CD4-positive, CD25-positive, alpha-beta regulatory T cell (primary cell): Measurements from ENCODE around the gene ANKRD44. TPM values are rescaled to one million over a fixed set of nuclear protein-coding genes. Genes with fewer than 3 reads are reported as not detected.

ENCODE experiments used
- ATAC-seq, 2 donors: fragments of 150-1000 bp; cut with Tn5 transposase; one replicate each; pipeline ENCODE4 v1.10.0; 2021; ENCODE audit warnings: low read depth in 2 of 2, moderate number of reproducible peaks in 2 of 2, moderate library complexity in 1 of 2
- DNase-seq, 3 donors: peaks; one replicate each; pipeline versions ENCODE4 v3.0.0 to v3.0.0-alpha.2; 2012 to 2022; ENCODE audit warnings: mixed read lengths in 1 of 3
- H3K27ac ChIP-seq: one replicate; pipeline ENCODE4 v1.7.0; 2013; ENCODE audit warnings: mild to moderate bottlenecking, low read length; ENCODE audit not compliant: insufficient read depth, poor library complexity, severe bottlenecking
- H3K27me3 ChIP-seq: one replicate; pipeline ENCODE4 v1.7.0; 2013; ENCODE audit warnings: low read length; ENCODE audit not compliant: control insufficient read depth, insufficient read depth
- H3K36me3 ChIP-seq: one replicate; pipeline ENCODE4 v1.7.0; 2013; ENCODE audit warnings: mild to moderate bottlenecking, low read length, moderate library complexity; ENCODE audit not compliant: control insufficient read depth, insufficient read depth
- H3K4me1 ChIP-seq: 2 replicates; pipeline ENCODE4 v1.7.0; 2013; ENCODE audit warnings: mild to moderate bottlenecking, low read length; ENCODE audit not compliant: insufficient read depth, control insufficient read depth, poor library complexity, severe bottlenecking
- H3K4me3 ChIP-seq: one replicate; pipeline ENCODE4 v1.7.0; 2013; ENCODE audit warnings: low read depth, mild to moderate bottlenecking, low read length, moderate library complexity
- H3K9me3 ChIP-seq, 2 experiments: 1 replicate in 1 of 2; 2 replicates in 1 of 2; pipeline ENCODE4 v1.7.0; 2013; ENCODE audit warnings: low read length in 2 of 2, mild to moderate bottlenecking in 1 of 2, moderate library complexity in 1 of 2; ENCODE audit not compliant: control insufficient read depth in 2 of 2
- H3K27ac Mint-ChIP-seq, 3 donors: one replicate each; pipeline ENCODE4 v1.8.0; 2020 to 2022; ENCODE audit warnings: mild to moderate bottlenecking in 3 of 3, mixed read lengths in 3 of 3, moderate library complexity in 2 of 3
- H3K27me3 Mint-ChIP-seq: one replicate; pipeline ENCODE4 v1.8.0; 2022; ENCODE audit warnings: mild to moderate bottlenecking, mixed read lengths
- H3K36me3 Mint-ChIP-seq: one replicate; pipeline ENCODE4 v1.8.0; 2020; ENCODE audit warnings: mixed read lengths
- H3K4me1 Mint-ChIP-seq, 4 donors: one replicate each; pipeline ENCODE4 v1.8.0; 2020 to 2022; ENCODE audit warnings: mixed read lengths in 4 of 4, mild to moderate bottlenecking in 1 of 4
- H3K4me3 Mint-ChIP-seq, 4 donors: one replicate each; pipeline ENCODE4 v1.8.0; 2020 to 2022; ENCODE audit warnings: mild to moderate bottlenecking in 4 of 4, mixed read lengths in 4 of 4, moderate library complexity in 3 of 4
- H3K9me3 Mint-ChIP-seq, 7 donors: one replicate each; pipeline ENCODE4 v1.8.0; 2020 to 2022; ENCODE audit warnings: mixed read lengths in 7 of 7, mild to moderate bottlenecking in 3 of 7, moderate library complexity in 2 of 7
- polyA plus RNA-seq, 4 donors: library from polyadenylated mRNA; unstranded; fragments of 300-500 nt; fragmentation: Illumina TruSeq; gene quantifications; one replicate each; pipeline ENCODE4 v1.2.3, GENCODE V29; 2021
- total RNA-seq: library from RNA; stranded (reverse); gene quantifications from one replicate; pipeline ENCODE4 v1.2.3, GENCODE V29; 2022

ANKRD44 gene
- total and polyA plus RNA-seq, 5 donors from 2014 or later: 69.6 to 301 (median 85.0) TPM

DNA sequence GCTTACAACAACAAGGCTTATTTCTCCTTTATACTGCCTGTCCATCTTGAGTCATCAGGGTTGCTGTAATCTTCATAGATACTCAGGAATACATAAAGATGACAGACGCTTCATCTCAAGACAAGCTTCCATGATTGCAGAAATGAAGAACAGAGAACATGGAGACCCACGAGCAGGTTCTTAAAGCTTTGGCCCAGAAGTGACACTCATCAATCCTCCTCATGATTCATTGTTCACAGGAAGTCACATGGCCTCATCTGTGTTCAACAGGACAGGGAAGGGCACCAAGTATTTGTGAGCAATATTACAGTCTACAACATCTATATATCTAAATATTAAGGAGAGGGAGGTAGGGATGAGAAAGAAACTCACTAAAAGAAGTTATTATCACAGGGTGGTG is 347.5 kb downstream of the ANKRD44 start:
- Histone ChIP-seq H3K27ac (no peak overlapping the region), H3K4me3 (no peak overlapping the region), H3K9me3 (no peaks in the 10 kb centered on the region), H3K27me3 (no peaks in the 10 kb centered on the region), H3K4me1 (no peaks in the 10 kb centered on the region), H3K36me3 (no peaks in the 10 kb centered on the region)
- Mint-ChIP-seq H3K9me3 (no peaks in the 10 kb centered on the region), H3K27me3 (peaks cover 4% of the 10 kb centered on the region), H3K4me1 (peaks cover 0 to 8% (median 5%) of the 10 kb centered on the region in 4 donors), H3K27ac (no peak overlapping the region), H3K36me3 (peaks cover 3% of the 10 kb centered on the region), H3K4me3 (no peak overlapping the region)
- DNase-seq (peak in 1 of 3 donors; percentile 32), ATAC-seq (peak; percentile 42 to 67)

GRCh38 chr2:196962325-196962724 is 348.3 kb downstream of the ANKRD44 start:
- H3K27ac Mint-ChIP-seq: no peak overlapping the region
- H3K36me3 Mint-ChIP-seq: no peaks in the 10 kb centered on the region
- Histone ChIP-seq H3K9me3 (no peaks in the 10 kb centered on the region), H3K27ac (no peak overlapping the region), H3K36me3 (no peaks in the 10 kb centered on the region), H3K27me3 (no peaks in the 10 kb centered on the region), H3K4me1 (no peaks in the 10 kb centered on the region), H3K4me3 (no peak overlapping the region)
- no peaks in the 10 kb centered on the region for H3K9me3 Mint-ChIP-seq
- no peak overlapping the region for H3K4me3 Mint-ChIP-seq
- DNase-seq (no peak), ATAC-seq (no peak)
- no peaks in the 10 kb centered on the region for H3K27me3 Mint-ChIP-seq
- peaks cover 0 to 8% (median 5%) of the 10 kb centered on the region in 4 donors for H3K4me1 Mint-ChIP-seq

GRCh38 chr2:196961889-196962288 is 348.7 kb downstream of the ANKRD44 start:
- Histone ChIP-seq H3K4me3 (no peak overlapping the region), H3K36me3 (no peaks in the 10 kb centered on the region), H3K4me1 (no peaks in the 10 kb centered on the region), H3K27me3 (no peaks in the 10 kb centered on the region), H3K27ac (no peak overlapping the region), H3K9me3 (no peaks in the 10 kb centered on the region)
- Mint-ChIP-seq H3K36me3 (no peaks in the 10 kb centered on the region), H3K4me3 (no peak overlapping the region), H3K9me3 (no peaks in the 10 kb centered on the region), H3K27ac (no peak overlapping the region), H3K4me1 (peaks cover 0 to 8% (median 5%) of the 10 kb centered on the region in 4 donors), H3K27me3 (no peaks in the 10 kb centered on the region)
- ATAC-seq: peak in 1 of 2 donors; percentile 25
- peak in 1 of 3 donors; percentile 50 for DNase-seq

GRCh38 chr2:196959734-196960338 is 350.7 kb downstream of the ANKRD44 start:
- Mint-ChIP-seq H3K4me1 (peaks cover 0 to 8% (median 5%) of the 10 kb centered on the region in 4 donors), H3K4me3 (no peak overlapping the region), H3K27ac (no peak overlapping the region), H3K36me3 (no peaks in the 10 kb centered on the region), H3K27me3 (no peaks in the 10 kb centered on the region), H3K9me3 (no peaks in the 10 kb centered on the region)
- H3K27me3 ChIP-seq: no peaks in the 10 kb centered on the region
- ATAC-seq: no peak
- no peak overlapping the region for H3K4me3 ChIP-seq
- H3K27ac ChIP-seq: no peak overlapping the region
- H3K36me3 ChIP-seq: no peaks in the 10 kb centered on the region
- H3K4me1 ChIP-seq: no peaks in the 10 kb centered on the region
- DNase-seq: no peak
- no peaks in the 10 kb centered on the region for H3K9me3 ChIP-seq

DNA sequence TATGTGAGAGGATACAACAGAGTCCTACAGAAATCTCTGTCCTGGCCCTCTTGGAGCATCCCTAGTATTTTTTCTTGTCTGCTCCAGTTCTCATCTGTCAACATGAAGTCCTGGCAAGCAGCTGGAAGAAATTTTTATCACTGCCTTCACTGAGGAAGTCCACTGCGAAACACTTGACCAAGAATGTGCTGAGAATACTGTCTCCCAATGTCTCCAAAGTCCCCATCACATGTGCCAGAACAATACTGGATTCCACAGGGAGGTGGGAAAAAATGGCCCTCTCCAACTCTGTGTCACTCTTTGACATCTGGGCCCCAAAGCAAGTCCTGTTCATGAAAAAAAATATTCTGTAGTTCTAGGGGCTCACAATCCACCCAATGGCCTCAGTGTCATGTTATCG is 351.3 kb downstream of the ANKRD44 start:
- Mint-ChIP-seq H3K4me3 (no peak overlapping the region), H3K27me3 (no peaks in the 10 kb centered on the region), H3K36me3 (no peaks in the 10 kb centered on the region), H3K4me1 (peaks cover 0 to 8% (median 5%) of the 10 kb centered on the region in 4 donors), H3K27ac (no peak overlapping the region), H3K9me3 (no peaks in the 10 kb centered on the region)
- H3K36me3 ChIP-seq: no peaks in the 10 kb centered on the region
- no peak overlapping the region for H3K4me3 ChIP-seq
- no peak overlapping the region for H3K27ac ChIP-seq
- H3K27me3 ChIP-seq: no peaks in the 10 kb centered on the region
- ATAC-seq (no peak), DNase-seq (no peak)
- H3K4me1 ChIP-seq: no peaks in the 10 kb centered on the region
- H3K9me3 ChIP-seq: no peaks in the 10 kb centered on the region

- Histone ChIP-seq H3K9me3 (no peaks in the 10 kb centered on the region), H3K4me1 (no peaks in the 10 kb centered on the region), H3K27me3 (peaks cover 2% of the 10 kb centered on the region), H3K36me3 (no peaks in the 10 kb centered on the region), H3K27ac (no peak overlapping the region), H3K4me3 (no peak overlapping the region)
- DNase-seq (no peak), ATAC-seq (no peak)
- Mint-ChIP-seq H3K9me3 (no peaks in the 10 kb centered on the region), H3K27ac (no peak overlapping the region), H3K4me3 (no peak overlapping the region), H3K4me1 (peaks cover 0 to 7% (median 5%) of the 10 kb centered on the region in 4 donors), H3K27me3 (no peaks in the 10 kb centered on the region), H3K36me3 (no peaks in the 10 kb centered on the region)
Observed at GRCh38 chr2:196957881-196958525, 352.6 kb downstream of the ANKRD44 start.

- Mint-ChIP-seq H3K27ac (no peak overlapping the region), H3K4me3 (no peak overlapping the region), H3K27me3 (no peaks in the 10 kb centered on the region), H3K4me1 (peaks cover 0 to 6% (median 2%) of the 10 kb centered on the region in 4 donors), H3K9me3 (no peaks in the 10 kb centered on the region), H3K36me3 (no peaks in the 10 kb centered on the region)
- ATAC-seq: no peak
- Histone ChIP-seq H3K4me1 (no peaks in the 10 kb centered on the region), H3K36me3 (no peaks in the 10 kb centered on the region), H3K27ac (no peak overlapping the region), H3K27me3 (peaks cover 2% of the 10 kb centered on the region), H3K4me3 (no peak overlapping the region), H3K9me3 (no peaks in the 10 kb centered on the region)
- DNase-seq: no peak
Observed at GRCh38 chr2:196957442-196957841, 353.1 kb downstream of the ANKRD44 start.

DNA sequence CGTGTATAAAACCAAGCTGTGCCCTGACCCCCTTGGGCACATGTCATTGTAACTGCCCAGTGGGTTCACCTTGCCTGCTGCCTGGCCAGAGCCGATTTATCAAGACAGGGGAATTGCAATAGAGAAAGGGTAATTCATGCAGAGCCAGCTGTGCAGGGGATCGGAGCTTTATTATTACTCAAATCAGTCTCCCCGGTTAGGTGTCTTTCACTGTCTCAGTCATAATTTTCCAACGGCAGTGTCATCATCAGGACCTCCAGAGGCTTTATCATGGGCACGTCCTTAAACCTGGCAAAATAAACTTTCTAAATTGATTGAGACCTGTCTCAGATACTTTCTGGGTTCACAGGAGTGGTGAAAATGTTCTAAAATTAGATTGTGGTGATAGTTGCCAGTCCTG is 354.5 kb downstream of the ANKRD44 start:
- Mint-ChIP-seq H3K4me1 (no peaks in the 10 kb centered on the region), H3K27ac (no peak overlapping the region), H3K27me3 (no peaks in the 10 kb centered on the region), H3K9me3 (no peaks in the 10 kb centered on the region), H3K4me3 (no peak overlapping the region), H3K36me3 (no peaks in the 10 kb centered on the region)
- DNase-seq (no peak), ATAC-seq (no peak)
- Histone ChIP-seq H3K9me3 (no peaks in the 10 kb centered on the region), H3K27me3 (peaks cover 2% of the 10 kb centered on the region), H3K27ac (no peak overlapping the region), H3K4me3 (no peak overlapping the region), H3K4me1 (no peaks in the 10 kb centered on the region), H3K36me3 (no peaks in the 10 kb centered on the region)
